ENCODE measurements around the gene RAB4A. TPM values are rescaled to one million over a fixed set of nuclear protein-coding genes. Genes with fewer than 3 reads are reported as not detected.

RAB4A gene
- total RNA-seq, 3 donors from 2014 or later = 27.5 to 47.8 (median 42.1) TPM

GRCh38 chr1:229354226-229354625 is 83.3 kb downstream of the RAB4A start:
- intact Hi-C loops (cut with DNase I; ENCODE audit: low total_unique reads) = no loop called here
- no peaks in the 10 kb centered on the region for H3K36me3 ChIP-seq
- H3K27me3 ChIP-seq = peaks cover 0 to 9% of the 10 kb centered on the region in 2 donors
- H3K4me1 ChIP-seq = no peaks in the 10 kb centered on the region
- H3K27ac ChIP-seq = no peak overlapping the region
- no peak for DNase-seq (ENCODE audit: low spot score in 2 of 2)
- no peak overlapping the region for H3K4me3 ChIP-seq
- no peak for TF ChIP-seq CTCF (IDR thresholded peaks at IDR 0.05)
- no peak for TF ChIP-seq POLR2A (IDR thresholded peaks at IDR 0.05)
- no peak for TF ChIP-seq POLR2AphosphoS5 (IDR thresholded peaks at IDR 0.05)
- peaks cover 0 to 18% of the 10 kb centered on the region in 2 donors for H3K9me3 ChIP-seq

Other genes starting within 250 kb of the RAB4A start
- 10 to 100 TPM in 1 of 3 donors, 1 to 10 TPM in 2; 6.9 to 13.5 (median 7.8) TPM for gene CCSAP, start 71.9 kb downstream of the RAB4A start, total RNA-seq
- gene ACTA1, start 163.0 kb downstream of the RAB4A start, total RNA-seq = under 1 TPM in 1 of 3 donors, not detected in 2; 0.33 TPM
- gene NUP133, start 237.2 kb downstream of the RAB4A start, total RNA-seq = 10 to 100 TPM; 29.4 to 48.4 (median 31.8) TPM

Data from breast epithelium (tissue), 4 donors.